ENCODE results near the gene NBR1.
A peak's percentile ranks its signal among the peaks of the same experiment; 100 is the strongest.

NBR1 gene, protein sequence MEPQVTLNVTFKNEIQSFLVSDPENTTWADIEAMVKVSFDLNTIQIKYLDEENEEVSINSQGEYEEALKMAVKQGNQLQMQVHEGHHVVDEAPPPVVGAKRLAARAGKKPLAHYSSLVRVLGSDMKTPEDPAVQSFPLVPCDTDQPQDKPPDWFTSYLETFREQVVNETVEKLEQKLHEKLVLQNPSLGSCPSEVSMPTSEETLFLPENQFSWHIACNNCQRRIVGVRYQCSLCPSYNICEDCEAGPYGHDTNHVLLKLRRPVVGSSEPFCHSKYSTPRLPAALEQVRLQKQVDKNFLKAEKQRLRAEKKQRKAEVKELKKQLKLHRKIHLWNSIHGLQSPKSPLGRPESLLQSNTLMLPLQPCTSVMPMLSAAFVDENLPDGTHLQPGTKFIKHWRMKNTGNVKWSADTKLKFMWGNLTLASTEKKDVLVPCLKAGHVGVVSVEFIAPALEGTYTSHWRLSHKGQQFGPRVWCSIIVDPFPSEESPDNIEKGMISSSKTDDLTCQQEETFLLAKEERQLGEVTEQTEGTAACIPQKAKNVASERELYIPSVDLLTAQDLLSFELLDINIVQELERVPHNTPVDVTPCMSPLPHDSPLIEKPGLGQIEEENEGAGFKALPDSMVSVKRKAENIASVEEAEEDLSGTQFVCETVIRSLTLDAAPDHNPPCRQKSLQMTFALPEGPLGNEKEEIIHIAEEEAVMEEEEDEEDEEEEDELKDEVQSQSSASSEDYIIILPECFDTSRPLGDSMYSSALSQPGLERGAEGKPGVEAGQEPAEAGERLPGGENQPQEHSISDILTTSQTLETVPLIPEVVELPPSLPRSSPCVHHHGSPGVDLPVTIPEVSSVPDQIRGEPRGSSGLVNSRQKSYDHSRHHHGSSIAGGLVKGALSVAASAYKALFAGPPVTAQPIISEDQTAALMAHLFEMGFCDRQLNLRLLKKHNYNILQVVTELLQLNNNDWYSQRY

DNA sequence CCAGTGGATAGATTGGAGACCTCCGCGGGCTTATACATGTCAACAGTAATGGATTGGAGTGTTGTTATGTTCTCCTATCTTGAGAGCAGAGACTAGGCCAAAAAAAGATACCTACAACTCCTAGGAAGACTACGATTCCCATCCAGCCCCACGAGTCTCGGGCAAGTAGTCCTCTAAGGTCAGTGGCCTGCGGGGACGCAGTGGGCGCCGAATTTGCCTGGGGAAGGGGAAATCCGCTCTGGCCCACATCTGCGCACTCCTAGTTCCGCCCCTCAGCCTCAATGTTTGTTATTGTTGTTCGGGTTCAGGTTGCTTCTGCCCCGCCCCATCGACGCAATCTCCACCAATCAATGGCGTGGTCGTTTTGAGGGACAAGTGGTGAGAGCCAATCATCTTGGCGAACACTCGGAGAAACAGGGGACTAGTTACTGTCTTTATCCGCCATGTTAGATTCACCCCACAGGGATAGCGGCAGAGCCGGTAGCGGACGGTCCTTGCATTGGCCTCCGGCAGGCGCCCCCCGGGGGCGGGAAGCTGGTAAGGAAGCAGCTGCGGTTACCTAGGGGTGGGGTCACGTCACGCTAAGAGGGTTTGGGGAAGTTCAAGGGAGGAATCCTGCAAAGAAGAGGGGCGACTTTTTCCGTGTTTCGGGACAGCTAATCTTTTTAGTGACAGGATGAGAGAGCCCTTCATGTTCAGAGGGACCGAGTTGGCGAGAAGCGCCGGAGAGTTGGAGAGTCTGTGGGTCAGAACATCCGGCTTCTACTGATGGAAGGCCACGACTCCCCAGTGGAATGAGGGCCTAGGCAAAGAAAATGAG lies at the start of gene NBR1:
Gene NBR1, plus strand, starts transcription at position 449 of the 820 bp plus-strand sequence. CDS start 4,586 bp downstream, outside the sequence.
- Histone ChIP-seq H3K4me2 (ENCODE audit: low read depth, low read length) (peak within 1 kb of the TSS; percentile 81), H3K9me2 (replicated peaks; ENCODE audit: insufficient read depth, low read length) (no peaks in the 10 kb centered on the region), H4K20me1 (ENCODE audit: insufficient read depth, low read length) (no peaks in the 10 kb centered on the region), H3K4me3 (ENCODE audit: low read length) (peak within 1 kb of the TSS; percentile 83), H2AFZ (ENCODE audit: low read length) (peak within 1 kb of the TSS; percentile 70), H3K9me3 (replicated peaks; ENCODE audit: insufficient read depth, low read length) (no peaks in the 10 kb centered on the region), H3K27ac (ENCODE audit: low read length) (peak within 1 kb of the TSS; percentile 95), H3K79me2 (ENCODE audit: low read length) (peaks cover 63% of the 10 kb centered on the region), H3K9ac (ENCODE audit: low read length) (peak within 1 kb of the TSS; percentile 89), H3K27me3 (replicated peaks; ENCODE audit: insufficient read depth, low read length) (no peaks in the 10 kb centered on the region), H3K4me1 (ENCODE audit: low read length) (peaks cover 15% of the 10 kb centered on the region), H3K36me3 (replicated peaks; ENCODE audit: insufficient read depth, low read length) (no peaks in the 10 kb centered on the region), H3F3A (ENCODE audit: insufficient read depth, low read length) (peaks cover 18% of the 10 kb centered on the region; the same call in 1 of the 2 replicates)
- peak; percentile 96 for DNase-seq
- TF ChIP-seq EZH2 (optimal IDR thresholded peaks at IDR 0.05; ENCODE audit: low read depth, low read length) (no peak), EZH2phosphoT487 (IDR thresholded peaks at IDR 0.05; ENCODE audit: low read length) (no peak)
- TF ChIP-seq, protein P1, sequence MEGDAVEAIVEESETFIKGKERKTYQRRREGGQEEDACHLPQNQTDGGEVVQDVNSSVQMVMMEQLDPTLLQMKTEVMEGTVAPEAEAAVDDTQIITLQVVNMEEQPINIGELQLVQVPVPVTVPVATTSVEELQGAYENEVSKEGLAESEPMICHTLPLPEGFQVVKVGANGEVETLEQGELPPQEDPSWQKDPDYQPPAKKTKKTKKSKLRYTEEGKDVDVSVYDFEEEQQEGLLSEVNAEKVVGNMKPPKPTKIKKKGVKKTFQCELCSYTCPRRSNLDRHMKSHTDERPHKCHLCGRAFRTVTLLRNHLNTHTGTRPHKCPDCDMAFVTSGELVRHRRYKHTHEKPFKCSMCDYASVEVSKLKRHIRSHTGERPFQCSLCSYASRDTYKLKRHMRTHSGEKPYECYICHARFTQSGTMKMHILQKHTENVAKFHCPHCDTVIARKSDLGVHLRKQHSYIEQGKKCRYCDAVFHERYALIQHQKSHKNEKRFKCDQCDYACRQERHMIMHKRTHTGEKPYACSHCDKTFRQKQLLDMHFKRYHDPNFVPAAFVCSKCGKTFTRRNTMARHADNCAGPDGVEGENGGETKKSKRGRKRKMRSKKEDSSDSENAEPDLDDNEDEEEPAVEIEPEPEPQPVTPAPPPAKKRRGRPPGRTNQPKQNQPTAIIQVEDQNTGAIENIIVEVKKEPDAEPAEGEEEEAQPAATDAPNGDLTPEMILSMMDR (IDR thresholded peaks at IDR 0.05; ENCODE audit: low read length): no peak; the same call in 1 of the 2 replicates

DNA sequence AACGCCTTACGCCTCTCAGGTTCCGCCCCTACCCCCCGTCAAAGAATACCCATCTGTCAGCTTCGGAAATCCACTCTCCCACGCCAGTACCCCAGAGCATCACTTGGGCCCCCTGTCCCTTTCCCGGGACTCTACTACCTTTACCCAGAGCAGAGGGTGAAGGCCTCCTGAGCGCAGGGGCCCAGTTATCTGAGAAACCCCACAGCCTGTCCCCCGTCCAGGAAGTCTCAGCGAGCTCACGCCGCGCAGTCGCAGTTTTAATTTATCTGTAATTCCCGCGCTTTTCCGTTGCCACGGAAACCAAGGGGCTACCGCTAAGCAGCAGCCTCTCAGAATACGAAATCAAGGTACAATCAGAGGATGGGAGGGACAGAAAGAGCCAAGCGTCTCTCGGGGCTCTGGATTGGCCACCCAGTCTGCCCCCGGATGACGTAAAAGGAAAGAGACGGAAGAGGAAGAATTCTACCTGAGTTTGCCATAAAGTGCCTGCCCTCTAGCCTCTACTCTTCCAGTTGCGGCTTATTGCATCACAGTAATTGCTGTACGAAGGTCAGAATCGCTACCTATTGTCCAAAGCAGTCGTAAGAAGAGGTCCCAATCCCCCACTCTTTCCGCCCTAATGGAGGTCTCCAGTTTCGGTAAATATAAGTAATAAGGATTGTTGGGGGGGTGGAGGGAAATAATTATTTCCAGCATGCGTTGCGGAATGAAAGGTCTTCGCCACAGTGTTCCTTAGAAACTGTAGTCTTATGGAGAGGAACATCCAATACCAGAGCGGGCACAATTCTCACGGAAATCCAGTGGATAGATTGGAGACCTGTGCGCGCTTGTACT lies 45.7 kb upstream of the NBR1 start, which contains the start of gene BRCA1:
Gene BRCA1, minus strand, starts transcription at position 232 of the 834 bp plus-strand sequence. CDS start 1,268 bp downstream, outside the sequence.
- DNase-seq: peak; percentile 99
- peak within 1 kb of the TSS; percentile 72 for H3K4me2 ChIP-seq (ENCODE audit: low read depth, low read length)
- H3K27ac ChIP-seq (ENCODE audit: low read length): peak within 1 kb of the TSS; percentile 72
- H3K36me3 ChIP-seq (replicated peaks; ENCODE audit: insufficient read depth, low read length): no peaks in the 10 kb centered on the region
- no peaks in the 10 kb centered on the region for H4K20me1 ChIP-seq (ENCODE audit: insufficient read depth, low read length)
- no peaks in the 10 kb centered on the region for H3K27me3 ChIP-seq (replicated peaks; ENCODE audit: insufficient read depth, low read length)
- no peaks in the 10 kb centered on the region for H3K9me2 ChIP-seq (replicated peaks; ENCODE audit: insufficient read depth, low read length)
- no peaks in the 10 kb centered on the region for H3F3A ChIP-seq (ENCODE audit: insufficient read depth, low read length)
- H2AFZ ChIP-seq (ENCODE audit: low read length): peak within 1 kb of the TSS; percentile 74
- peak within 1 kb of the TSS; percentile 92 for H3K9ac ChIP-seq (ENCODE audit: low read length)
- TF ChIP-seq, protein P1 (IDR thresholded peaks at IDR 0.05; ENCODE audit: low read length): no peak
- no peak for TF ChIP-seq EZH2phosphoT487 (IDR thresholded peaks at IDR 0.05; ENCODE audit: low read length)
- TF ChIP-seq EZH2 (optimal IDR thresholded peaks at IDR 0.05; ENCODE audit: low read depth, low read length): no peak
- H3K79me2 ChIP-seq (ENCODE audit: low read length): peaks cover 31% of the 10 kb centered on the region
- H3K9me3 ChIP-seq (replicated peaks; ENCODE audit: insufficient read depth, low read length): no peaks in the 10 kb centered on the region
- H3K4me3 ChIP-seq (ENCODE audit: low read length): peak within 1 kb of the TSS; percentile 88
- H3K4me1 ChIP-seq (ENCODE audit: low read length): peaks cover 9% of the 10 kb centered on the region

Measured in MM.1S (cell line).